Measurements from ENCODE around the gene DIAPH3.

The DIAPH3 gene

DNA sequence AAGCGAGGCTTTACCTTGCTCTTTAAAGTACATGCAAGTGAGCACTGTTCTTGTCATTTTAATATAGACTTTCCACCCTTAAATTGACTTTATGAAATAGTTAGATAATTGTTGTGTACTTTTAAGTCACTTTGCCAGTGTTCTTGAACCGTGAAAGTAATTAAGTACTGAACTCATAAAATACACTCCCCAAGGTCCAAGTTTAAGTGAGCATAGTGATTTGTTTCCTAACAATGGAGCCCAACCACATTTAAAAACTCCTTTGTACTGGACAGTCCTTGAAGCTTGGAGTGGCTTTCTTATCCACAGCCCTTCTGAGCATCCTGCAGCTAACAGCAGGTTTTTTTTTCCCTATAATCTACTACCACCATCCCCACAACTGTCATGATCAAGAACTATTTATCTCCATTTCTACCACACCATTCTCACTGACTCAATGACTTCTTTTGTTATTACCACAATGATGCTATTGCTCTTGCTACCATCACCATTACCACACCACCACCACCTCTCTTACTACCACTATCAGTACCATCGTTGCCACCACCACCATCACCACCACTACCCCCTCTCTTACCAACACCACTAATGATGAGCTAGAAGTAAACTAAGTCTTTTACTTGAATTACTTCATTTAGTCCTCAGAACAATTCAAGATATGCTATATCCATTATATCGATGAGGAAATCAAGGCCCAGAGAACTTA, 452.6 kb downstream of the DIAPH3 start:
- DNase-seq (ENCODE audit: low read depth in 2 of 2), result no peak

DNA sequence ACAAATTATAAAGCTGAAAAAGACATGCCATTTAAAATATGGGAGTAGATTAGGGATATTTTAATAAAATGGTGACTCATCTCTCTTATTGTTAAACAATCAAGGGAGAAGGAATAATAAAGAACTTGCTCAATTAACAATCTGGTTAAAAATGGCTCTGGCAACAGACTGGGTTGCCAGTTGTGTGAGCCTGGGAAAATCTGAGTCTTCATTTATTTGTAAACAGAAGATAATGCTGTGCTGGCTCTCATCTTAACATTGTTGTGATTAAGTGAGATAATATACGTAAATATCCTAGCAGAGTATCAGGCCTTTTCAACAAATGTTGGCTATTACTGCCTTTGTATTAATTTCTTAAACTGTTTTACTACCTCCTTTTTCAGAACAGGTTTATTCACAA, 453.3 kb downstream of the DIAPH3 start:
- no peak for DNase-seq (ENCODE audit: low read depth in 2 of 2)

DNA sequence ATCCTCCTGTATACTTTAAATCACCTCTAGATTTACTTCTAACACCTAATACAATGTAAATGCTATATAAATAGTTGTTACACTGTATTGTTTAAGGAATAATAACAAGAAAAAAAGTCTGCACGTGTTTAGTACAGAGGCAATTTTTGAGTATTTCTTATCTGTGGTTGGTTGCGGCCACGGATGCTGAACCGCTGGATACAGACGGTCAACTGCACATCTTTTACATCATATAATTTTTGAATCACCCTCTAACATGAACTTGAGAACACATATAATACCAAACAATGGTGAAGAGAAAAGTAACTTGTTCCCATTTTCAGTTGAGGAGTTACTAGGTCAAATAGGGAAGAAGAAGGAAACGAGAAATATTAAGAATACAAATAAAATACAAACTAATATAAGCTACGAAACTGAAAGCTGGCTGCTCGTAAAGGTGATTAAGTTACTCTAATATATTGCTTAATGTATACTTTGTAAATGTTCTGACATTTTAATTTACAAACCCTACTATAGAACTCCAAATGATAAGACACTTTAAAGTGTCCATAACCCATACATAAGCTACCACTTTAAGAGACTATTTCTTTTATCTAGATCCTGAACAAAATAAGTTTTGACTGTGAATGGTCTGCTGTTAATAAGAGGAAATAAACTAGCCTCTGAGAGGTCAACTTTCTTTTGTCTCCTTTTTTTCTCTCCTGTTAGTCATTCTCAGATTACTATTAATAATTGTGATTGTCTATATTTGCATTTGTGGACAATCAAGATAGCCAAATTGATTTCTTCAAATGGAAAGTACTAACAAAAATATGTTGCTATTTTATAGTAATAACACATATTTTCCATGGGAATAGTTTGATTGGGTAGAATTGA, 457.4 kb downstream of the DIAPH3 start:
- DNase-seq (ENCODE audit: low read depth in 2 of 2), result no peak

DNA sequence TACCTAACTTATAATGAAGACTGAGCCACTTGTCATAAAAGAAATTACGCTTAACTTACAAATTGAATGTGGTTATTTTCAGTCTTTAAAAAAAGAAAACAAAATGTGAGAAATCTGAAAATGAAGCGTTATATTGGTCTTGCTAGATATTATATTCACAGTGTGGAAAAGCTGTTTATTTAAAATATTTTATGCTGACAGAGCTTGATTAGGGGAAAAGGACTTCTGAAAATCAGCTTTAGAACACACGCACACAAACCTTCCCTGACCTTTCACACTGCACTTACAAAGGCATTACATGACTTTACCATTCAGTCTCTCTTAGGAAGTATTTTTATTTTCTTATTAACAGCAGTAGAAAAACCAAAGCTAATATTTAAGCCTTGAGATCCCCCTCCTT, 461.5 kb downstream of the DIAPH3 start:
- DNase-seq (ENCODE audit: low read depth in 2 of 2), result no peak

DNA sequence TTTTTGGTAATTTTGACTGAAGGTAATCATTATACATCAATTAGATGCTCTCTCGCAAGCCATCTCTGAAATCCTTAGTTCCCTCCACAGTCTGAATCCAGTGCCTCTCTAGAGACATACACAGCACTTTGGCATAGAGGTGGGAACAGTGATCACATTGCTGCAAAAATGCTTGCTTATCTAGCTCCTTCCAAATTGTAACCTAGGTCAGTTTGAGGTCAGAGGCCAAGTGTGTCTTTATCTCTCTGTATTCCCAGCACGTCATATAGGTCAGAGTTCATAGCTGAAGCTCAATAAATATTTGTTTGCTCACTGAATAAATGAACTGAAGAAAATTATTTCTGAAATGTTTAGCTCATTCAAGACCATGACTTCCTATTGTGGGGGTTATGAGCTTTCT, 462.5 kb downstream of the DIAPH3 start:
- no peak for DNase-seq (ENCODE audit: low read depth in 2 of 2)

DNA sequence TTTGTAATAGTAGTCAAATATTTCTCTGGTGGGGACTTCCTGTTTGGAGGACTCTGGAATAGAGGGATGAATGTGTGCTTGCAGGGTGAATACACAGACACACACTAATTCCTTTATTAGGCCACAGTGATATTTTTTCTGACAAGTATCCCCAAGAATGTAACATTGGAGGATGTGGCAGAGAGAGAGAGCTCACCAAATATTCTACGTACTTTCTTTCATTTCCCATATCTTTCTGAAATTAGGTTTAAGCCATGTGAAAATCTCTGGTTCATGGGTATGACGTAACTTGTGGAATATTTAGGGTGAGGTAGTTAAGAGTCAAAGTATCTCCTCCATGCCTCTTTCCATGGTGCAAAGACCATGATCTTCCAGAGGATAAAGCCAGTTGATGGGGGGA, 463.4 kb downstream of the DIAPH3 start:
- DNase-seq (ENCODE audit: low read depth in 2 of 2), result no peak

DNA sequence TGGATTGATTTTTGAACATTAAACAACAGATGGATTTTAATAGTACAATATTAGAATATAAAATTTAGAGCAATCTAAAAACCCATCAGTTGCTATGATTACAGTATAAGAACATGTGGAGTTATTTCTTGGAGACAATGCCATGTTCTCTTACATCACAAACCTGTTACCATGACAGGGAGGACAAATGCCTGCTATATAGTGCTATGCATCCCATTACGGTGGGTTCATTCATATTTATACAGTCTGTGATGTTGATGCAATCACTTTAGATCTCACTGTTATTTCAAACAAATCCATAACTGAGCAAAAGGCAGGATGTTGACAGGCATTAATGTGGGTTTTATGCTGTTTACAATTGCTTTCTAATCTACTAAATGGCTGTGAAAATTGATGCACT, 467.5 kb downstream of the DIAPH3 start:
- DNase-seq (ENCODE audit: low read depth in 2 of 2), result no peak

DNA sequence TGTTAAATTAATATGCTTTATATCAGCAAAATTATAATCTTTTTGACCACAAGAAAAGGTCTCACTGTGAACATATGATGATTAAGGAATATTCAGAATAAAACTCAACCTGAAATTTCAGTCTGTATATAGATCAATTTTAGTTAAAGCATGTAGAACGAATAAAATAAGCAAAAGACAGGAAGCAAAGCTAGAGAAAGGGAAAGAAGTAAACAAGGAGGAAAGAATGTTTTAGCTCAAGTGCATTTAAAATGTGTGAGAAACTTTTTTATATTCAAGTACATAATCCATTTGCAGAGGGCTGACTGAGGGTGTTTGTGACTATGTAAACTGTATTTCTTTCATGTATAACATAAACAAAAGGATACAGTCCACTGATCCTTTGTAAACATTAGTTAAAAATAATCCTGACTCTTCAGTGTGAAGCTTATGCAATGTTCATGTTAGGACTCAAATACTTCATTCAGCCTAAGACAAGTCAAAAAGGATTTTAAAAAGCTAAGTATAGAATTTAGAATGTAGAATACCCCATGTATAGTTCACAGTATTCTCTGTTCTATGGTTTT, 472.1 kb downstream of the DIAPH3 start:
- no peak for DNase-seq (ENCODE audit: low read depth in 2 of 2)

DNA sequence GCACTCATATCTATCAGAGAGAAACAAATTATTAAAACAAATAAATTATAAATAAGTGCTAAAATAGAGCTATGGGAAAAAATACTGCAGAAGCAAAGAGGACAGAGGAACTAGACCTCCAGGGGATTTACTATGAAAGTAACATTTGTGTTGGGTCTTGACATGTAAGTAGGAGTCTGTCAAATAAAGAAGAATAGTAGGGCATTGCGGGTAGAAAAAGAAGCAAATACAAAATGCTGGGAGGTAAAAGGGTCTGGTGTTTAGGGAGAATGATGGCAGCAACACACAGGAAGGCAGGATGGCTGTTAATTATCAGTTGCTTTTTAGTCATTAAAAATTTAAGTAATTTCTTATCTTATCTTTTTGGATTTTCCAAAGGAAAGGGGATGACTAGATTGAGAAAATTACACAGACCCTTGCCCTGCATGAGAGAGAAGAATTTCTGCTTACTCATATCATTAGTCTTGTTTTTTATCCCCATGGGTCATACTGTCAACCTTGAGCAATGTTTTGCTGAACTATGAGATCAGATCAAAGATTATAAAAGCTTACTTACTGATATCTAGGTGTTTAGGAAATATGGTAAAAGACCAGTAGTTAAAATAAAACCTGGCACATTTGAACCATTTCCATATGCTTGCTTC, 472.7 kb downstream of the DIAPH3 start:
- DNase-seq (ENCODE audit: low read depth in 2 of 2), result no peak

GRCh38 chr13:59689057-59689456, 474.7 kb downstream of the DIAPH3 start:
- no peak for DNase-seq (ENCODE audit: low read depth in 2 of 2)

DNA sequence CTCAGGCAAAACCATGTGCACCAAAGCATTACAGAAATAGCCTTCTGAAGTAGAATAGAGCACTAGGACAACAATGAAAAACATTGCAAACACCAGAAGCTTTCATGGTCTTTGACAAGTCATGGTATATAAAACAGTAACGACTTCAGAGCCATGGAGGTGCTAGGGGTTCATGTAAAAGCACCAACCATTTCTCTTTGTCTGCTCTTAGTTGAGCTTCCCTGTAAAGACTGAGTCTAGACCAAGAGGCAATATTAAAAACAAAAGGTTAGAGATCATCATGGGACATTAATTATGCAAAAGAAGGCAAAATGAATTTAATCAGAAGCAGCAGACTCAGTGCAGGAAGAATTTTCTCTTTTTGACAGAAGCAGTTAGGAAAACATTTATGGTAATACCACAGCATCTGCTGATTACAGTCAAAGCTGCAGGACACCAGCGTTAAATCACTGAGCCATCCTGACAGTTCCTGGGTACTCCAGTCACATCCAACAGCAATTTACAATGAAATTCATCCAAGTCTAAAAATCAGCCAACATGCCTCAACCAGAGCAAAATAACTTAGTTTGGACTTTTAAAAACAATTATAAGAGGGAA, 476.8 kb downstream of the DIAPH3 start:
- DNase-seq (ENCODE audit: low read depth in 2 of 2), result no peak

GRCh38 chr13:59684105-59684504, 479.6 kb downstream of the DIAPH3 start:
- DNase-seq (ENCODE audit: low read depth in 2 of 2), result no peak

DNA sequence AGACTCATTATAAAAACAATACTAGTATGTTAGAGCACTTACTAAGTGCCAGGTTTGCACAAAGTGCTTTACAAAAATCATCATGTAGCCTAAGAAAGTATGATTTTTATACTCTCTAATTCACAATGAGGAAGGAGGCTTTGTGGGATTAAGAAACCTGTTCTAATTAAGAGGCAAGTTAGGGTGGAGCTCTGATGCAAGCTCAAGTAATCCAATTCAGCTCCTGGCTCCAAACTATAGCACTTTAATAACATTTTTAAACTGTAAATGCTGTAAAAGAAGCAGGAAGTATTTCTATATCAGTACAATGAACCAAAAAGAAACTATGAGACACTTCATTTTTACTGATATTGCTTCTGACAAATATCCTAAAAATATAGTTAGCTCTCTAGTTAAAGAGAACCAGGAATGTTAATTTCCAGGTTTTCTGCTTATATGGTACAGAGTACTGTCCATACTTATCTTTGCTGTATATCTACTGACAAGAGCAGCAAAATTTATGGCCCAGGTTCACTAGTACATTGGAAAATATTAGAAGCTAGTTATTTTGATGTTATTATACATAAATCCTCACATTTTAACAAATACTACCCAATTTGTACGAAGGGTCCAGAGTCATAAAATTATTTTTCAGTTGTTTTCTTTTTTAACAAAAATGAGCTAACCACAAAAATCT, 482.0 kb downstream of the DIAPH3 start:
- DNase-seq (ENCODE audit: low read depth in 2 of 2), result no peak

- DNase-seq (ENCODE audit: low read depth in 2 of 2), result no peak
Observed at GRCh38 chr13:59680429-59681024, 483.2 kb downstream of the DIAPH3 start.

DNA sequence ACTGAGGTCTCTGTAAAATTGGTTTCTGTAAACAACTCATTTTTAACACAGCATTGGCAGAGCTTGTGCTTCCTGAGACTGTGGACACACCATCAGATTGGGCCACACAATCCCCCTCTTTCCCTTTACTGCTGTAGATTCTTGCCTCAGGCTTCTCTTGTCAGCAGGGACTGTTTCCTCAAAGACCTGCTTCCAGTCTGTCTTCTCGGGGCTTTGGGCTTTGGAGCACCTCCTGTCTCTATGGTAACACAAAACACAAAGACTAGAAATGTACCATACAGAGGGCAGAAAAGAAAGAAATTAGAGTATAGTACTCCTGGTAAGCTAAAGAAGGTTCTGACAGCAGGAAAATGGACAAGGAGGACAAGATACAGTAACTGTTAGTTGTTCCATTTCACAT, 484.5 kb downstream of the DIAPH3 start:
- no peak for DNase-seq (ENCODE audit: low read depth in 2 of 2)

DNA sequence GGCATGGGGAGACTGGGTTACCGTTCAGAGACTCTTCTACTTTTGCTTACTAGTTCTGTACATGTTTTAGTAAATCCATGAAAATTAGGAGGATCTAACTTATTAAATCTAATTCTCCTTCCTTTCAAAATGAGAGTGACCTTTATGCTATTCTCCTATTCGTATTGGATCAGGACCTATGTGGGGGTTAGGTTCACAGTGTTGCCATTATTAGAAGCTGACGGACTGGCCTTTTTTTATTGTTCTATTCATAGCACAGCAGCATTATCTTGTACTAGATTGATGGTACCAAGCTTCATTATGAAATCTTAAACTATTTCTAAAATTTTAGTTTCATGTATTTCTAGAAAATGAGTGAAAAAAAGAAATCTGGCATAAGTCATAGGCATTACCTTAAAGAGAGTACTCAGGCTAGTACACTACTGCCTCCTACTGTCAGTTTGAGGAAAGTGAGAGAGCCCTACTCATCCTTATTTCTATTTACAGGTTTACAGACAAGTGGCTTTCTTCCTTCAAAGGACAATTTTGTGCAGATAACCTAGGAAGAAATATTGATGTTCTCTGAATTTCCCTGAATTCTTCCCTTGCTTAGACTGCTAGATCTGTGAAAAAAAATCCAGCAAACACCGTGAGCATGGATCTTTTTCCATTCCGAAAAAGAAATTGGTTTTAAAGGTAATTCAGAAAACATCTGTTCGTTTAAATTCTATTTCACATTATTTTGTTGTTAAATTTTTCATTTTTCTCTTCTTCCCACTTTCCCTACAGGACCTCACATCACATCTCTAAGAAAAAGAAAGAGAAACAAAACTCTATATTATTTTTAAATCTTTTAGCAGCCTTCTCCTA, 485.5 kb downstream of the DIAPH3 start:
- no peak for DNase-seq (ENCODE audit: low read depth in 2 of 2)

GRCh38 chr13:59677430-59677829, 486.3 kb downstream of the DIAPH3 start:
- no peak for DNase-seq (ENCODE audit: low read depth in 2 of 2)

- DNase-seq (ENCODE audit: low read depth in 2 of 2), result no peak
Observed at GRCh38 chr13:59674616-59675015, 489.1 kb downstream of the DIAPH3 start.

DNA sequence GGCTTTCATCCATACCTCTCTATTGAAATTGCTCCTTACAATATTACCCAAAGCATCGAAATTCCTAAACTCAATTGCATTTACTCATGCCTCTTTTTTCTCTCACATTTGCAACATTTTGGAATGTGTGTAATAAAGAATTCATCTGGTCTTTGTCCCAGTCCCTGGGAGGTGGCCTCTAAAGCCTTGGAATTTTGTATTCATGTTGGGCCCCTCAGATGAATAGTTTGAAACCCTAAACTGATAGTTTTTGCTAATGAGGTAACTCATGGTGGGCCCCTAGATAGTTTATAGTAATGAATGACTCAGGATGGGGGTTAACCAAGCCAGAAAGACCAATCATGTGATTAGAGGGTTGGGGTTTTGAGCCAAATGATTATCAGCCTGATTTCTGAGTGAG, 490.4 kb downstream of the DIAPH3 start:
- DNase-seq (ENCODE audit: low read depth in 2 of 2), result no peak

DNA sequence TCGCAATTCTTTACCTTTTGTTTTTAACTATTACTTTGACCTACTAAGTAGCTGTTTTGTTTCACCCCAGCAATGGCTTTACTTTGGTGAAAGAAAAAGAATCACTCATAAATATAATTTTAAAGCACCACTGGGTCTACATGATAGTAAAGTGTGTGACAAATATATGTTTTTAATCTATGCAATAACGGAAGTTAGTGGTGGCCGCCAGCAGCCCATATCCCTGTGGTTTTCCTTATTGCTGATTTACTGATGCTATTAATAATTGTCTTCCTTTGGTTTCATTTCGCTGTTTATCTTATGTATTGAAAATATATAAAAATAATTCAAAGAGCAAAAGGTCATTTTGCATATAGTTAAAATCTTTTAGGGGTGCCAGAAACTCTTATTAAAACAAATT, 491.3 kb downstream of the DIAPH3 start:
- DNase-seq (ENCODE audit: low read depth in 2 of 2), result no peak
